IPS-NIHi7 (cell line): ENCODE measurements around the gene NTRK2.

Source experiments
- DNase-seq: peaks from one replicate; pipeline ENCODE4 v3.0.0; 2012; ENCODE audit warnings: mixed read lengths; ENCODE audit errors: extremely low spot score

Gene NTRK2

DNA sequence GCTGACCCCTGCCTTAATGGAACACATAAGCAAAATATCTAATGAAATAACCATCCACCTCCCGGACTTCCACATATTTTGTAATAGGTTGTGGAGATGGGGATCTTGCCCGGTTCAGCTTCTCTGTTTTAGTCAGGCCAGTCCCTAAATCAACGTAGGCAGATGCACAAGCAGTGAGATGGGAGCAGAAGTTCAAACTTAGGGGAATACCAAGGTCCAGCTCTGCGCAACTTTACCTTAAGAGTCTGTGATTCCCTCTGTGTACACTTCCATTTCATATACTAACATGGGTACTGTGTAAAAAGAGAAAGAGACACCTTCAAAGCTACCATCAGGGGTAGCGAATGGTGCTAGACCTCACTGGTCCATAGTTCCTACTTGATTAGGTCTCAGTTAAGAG lies 110.9 kb downstream of the NTRK2 start:
- DNase-seq: no peak

DNA sequence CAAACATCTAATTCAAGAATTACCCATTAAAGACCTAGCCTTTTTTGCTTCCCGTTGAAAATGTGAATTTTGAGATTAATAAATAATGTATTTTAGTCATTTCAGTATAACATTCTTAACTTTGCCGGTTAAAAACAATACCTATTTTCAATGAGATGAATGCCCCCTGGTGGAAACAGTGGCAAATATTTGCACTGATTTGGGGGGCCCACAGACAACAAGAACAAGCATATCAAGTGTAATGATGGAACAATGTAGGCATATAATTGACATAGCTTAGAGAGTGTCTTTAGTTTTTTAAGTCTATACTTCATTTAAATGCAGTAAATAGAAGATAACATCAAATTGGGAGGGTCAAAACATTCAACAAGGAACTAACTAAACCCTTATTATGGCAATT lies 111.9 kb downstream of the NTRK2 start:
- no peak for DNase-seq

DNA sequence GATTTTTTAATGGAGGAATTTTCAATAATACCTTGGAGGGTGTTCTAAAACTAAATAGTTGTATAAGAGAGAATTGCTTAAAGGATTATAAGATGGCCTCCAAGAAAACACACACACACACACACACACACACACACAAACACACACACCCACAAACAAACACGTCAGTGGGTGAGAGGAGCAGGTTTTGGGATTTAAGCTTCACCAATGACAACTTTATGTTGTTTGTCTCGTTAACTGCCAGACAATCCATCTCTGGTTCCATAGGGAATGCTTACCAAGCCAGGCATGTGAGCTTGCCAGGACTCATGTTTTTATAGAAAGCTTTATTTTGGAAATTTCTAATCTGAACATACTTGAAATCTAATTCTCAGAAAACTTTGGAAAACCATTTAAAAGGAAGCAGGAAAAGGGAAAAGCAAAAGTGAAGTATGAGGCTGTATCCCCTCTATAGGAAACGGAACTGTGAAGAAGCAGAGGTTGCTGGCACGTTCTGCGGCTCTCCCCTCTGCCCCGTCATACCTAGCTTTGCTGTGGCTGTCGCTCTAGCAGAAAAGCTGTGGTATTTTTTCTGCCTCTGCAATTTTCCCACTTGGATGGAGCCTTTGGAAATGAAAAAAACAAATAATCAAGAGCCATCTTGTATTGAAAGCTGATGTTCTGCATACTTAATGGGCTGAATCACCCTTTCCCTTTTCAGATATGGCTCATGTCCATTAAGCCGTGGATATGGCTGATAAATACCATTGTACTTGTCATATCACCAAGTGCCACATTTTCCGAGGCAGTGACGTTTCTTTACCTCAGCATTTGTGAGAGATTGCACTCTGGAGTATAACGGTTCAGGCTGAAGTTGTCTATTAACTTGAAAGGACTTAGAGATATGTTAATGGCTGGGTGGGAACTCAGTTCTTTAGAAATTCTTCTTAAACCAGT lies 112.7 kb downstream of the NTRK2 start:
- no peak for DNase-seq

DNA sequence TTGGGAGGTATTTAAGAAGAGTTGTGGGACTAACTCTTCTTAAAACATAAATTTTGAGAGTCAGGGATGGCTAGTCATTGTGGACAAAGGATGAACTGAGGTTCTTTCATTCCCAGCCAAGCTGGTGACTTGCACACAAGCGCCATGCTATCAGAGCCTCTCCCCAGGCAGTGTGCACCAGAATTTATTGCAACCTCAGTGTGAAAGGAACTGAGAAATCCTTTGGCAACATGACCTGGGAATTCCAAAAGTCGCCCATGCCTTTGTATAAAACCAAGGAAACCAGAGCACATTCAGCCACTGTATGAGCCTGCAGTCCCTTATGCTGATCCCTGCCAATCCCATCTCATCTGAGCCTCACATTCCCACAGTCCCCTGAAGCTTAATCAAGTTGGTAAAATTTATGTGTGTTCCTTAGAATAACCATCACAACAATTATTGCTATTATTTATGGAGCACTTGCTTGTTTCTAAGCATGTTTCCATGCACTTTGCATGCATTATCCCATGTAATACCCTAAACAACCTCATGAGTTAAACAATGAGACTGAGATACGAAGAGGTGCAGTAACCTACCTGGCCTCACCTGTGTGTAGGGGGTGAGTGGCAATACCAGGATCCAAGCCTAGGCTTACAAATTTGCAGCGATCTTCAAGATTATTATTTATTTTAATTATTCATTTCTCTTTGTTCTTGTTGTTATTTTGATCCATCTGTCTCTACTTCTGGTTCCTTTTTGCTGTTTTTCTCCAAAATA lies 116.4 kb downstream of the NTRK2 start:
- DNase-seq: no peak

DNA sequence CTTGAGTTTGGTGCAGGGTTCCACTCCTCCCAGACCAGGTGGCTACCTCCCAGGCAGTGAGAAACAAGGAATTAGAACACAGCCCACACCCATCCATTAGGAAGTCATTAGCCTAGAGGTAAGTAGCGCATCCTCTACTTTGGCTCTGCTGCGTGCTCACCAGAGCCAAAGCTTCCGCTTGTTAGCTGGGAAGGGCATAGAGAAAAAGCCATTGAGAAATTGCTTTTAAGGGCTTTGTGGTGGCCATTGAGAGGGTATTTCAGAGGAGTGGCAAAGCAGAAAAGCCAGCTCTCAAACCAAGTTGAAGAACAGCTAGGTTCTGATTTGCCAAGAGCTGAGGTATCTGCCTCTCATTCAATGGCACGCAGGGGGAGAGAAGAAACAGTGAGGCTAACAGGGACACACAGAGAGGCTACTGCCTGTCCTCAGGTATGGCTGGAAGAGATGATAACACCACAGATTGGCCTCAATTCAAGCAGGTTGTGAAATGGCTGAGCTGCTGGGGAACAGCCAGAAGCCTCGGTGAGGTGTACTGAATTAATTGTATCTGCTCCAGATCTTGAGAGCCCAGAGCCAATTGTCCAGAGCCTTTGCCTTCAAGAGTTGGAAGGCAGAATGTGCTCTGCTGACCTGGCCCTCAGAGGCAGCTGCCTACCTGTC lies 119.4 kb downstream of the NTRK2 start:
- no peak for DNase-seq

DNA sequence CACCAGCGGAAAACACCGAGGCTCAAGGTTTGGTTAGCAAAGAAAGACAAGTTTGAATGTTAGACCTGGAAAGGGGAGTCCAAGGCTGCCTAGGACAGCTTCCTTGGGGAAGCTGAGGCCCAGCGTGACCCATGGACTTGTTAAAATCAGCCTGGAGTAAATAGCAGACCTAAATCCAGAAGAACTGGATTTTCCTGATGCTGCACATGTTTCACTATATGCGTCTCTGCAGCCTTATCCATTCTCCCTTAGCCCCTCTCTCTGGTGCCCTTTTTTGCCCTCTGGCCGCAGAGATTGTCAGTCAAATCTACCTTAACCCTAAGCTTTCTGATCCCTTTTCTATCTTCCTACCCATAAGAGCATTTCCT lies 119.9 kb downstream of the NTRK2 start:
- no peak for DNase-seq

DNA sequence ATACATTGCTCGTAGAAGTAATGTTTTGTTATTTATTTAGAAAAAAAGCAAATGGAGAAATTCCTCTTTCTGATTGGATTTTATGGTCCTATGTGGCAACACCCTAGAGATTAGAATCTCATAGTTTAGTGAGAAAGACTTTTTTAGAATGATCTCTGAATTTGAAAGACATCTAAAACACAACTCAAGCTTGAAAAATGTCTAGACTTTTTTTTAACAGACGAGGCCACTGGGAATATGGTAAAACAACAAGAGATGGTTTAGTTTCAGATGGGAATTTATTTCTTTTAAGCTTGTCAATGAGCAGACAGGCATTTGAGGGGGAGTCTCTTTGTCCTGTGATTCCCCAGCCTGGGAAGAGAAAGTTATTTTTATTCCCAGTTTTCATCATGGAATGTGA lies 122.1 kb downstream of the NTRK2 start:
- DNase-seq: no peak

DNA sequence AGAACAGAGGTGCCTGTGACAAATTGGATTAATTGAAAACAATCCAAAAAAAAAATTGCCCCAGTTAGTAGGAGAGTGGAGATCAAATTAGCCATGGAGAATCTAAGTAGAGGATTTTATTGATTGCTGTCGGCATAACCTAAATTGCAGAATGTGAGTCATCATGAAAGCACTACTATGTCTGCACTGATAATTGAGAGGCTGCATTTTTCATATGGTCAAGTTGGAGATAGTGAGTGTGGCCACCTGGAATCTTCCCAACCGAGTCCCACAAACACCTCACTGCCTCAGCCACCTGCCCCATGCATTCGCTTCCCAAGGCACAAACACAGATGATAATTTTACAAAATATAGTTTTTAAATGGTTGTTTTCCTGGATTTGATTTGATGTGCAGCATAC lies 123.7 kb downstream of the NTRK2 start:
- no peak for DNase-seq

DNA sequence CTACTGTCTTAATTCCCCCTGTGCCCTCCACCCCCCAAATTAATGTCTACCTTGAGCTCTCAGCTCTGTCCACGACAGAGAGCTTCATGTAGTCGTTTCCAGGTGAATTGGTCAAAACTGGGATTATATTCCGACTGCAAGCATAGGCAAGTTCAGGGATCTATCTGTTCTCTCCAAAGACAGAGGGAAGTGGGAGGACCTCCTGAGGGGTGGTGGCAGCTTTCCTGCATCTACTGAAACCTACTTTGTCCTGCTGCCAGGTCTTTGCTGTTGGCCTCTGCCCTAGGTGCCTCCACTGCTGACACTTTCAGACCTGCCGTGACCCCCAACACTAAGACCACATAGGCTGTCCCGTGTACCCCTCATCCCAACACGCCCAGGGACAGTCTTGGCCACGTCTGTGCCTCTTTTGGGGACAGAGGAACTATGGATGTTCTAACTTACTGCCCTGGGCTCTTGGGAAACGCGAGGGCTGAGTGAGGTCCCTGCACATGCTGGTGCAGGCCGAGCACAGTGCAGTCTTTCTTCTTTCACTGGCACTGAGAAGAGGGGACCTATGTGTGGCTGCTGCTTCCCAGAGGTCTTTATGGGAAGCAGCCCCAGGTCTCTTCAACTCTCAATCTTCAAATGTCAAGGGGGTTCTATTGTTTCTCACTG lies 125.6 kb downstream of the NTRK2 start:
- no peak for DNase-seq

DNA sequence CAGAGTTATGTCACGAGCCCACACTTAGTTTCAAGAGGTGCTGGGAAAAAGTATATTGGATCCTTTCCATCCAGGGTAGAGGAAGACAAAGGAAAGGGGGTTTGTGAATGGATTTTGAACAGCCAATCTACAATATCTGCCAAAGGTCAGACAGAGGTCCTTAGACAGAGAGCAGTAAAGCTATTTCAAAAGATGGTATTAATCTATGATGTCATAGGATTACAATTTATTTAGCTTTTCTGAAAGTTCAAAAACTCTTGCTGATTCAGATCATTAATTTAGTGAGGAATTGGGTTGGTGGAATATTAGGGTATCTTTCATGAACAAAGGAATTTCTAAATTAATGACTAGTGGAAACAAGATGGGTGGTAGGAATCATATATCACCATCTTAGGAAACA lies 126.9 kb downstream of the NTRK2 start:
- DNase-seq: no peak

DNA sequence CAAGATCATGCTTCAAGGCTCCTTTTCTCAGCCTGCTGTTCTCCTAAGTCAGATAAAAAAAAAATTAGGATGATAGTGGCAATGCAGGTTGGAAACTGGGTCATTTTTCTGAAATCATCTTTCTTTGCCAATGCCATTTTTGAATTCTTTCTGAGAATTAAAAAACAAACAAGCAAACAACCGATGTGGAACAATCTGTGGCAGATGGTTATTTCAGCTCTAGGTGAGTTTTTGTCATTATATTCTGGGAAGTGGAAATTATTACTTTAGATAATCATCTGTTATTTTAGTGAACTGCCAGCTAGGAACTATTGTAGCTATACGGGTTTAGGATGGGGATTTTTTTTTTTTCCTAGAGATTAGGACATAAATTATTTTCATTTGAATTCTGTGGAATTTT lies 129.7 kb downstream of the NTRK2 start:
- no peak for DNase-seq

DNA sequence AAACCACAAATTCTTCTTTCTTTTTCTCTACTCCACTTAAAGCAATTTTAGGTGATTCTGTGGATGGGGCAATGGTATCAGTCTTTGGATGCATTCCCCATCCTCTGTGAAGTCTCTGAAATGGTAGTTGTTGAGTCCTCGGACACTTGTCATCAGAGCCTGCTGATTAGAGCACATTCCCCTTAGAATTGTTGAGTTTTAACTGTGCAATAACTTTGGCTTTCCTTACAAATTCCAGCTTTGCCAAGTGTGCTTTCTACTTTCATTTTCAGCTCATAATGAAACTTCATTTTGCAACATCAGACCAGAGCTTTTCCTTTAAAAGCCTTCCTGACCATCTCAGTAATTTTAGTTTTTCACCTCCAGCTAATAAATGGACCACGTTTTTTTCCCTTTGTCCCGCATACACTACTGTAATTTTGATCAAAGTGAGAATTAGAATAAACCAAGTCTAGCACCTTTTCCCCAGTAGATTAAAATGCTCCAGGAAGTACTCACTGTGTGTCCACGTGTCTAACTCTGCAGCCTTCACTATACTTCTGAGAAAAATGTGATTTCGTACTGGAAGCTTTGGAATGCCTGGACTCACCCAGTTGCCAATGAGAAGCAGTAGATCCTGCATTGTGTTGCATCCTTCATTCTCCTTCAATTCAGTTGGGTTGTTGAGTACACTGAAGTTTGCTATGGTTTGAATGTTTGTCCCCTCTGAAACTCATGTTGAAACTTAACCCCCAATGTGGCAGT lies 135.6 kb downstream of the NTRK2 start:
- no peak for DNase-seq

DNA sequence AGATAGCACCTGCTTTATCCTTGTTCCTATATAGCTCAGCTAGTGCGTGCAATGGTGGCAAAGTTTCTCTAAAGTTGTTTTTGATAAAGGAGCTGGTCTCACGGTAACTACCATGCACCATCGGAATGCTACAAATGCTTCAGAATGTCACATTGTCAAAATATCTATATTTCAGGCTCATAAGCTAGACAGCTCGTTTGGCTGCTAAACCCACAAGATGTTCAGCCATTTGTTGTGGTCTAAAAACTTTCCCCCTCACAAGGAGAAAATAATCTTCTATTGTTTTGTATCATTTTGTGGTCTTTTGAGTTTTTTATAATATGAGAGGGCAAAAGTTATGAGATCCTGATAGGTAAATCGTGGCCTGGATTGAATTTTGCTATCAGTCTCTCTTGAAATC lies 137.9 kb downstream of the NTRK2 start:
- DNase-seq: no peak

DNA sequence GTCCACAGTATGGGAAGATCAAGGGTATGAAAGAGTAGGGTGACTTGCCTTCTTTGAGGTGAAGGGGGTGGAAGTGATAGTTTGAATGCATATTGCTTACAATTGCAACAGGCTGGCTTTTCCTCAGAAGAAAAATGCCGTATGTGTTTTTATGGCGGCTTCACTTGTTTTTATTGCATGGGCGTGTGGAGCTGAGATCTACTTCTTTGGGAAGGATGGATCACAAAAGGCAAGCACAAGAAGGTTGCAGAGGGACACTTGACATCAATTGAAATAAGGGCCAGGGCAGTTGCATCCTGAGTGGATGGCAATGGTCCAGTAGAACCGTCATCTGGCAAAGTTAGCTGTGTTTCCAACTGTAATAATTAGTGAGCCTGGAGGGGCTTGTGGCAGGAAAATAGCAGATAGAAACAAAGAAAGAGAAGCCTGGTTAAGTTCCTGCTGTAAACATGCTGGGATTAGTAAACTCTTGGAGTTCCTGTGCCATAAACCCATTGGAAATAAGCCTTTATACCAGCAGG lies 138.4 kb downstream of the NTRK2 start:
- DNase-seq: no peak

DNA sequence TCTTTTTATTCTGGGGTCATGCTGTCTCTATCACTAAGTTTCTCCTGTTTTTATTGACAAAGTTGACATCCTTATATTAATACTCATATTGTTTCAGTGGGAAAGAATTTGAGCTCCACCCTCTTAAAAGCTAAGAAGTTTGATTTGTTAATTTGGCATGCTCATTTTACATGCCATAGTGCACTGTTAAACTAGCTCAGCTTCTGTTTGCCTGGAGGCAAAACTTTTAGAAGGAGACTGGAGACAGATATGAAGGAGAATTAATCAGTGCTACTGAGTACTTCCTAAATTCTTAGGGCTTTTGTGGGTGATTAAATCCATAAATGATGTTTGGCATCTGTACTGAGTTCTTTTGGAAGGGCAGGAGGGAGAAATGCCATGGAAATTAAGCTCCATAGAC lies 138.9 kb downstream of the NTRK2 start:
- DNase-seq: no peak

DNA sequence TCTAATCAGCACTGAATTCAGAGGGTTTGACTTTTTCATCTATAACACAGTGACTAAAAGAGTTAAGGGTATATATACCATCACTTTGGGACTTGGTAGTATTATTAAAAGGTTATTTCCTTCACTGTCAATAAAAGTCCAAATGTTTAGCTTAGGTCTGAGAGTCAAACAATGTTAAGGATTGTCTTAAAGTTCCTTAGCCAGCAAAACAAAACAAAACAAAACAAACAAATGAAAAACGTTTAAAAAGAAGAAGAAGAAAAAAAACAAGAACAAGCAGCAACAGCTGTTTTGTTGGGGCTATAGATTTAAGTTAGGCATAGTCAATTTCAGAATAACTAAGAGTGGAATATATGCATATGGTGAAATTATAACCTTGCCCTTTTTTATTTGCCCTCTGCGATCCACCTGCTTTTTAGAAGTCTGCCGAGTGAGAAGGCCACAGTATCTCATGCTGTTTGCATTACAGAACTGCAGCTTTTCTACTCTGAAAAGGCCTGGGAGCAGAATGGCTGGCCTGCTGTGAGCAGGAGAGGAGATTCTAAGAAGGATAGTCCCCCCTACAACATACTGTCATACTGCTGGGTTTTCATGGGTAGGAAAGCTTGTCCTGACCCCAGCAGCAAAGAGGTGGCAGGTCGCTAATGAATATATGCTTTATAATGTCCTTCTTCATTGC lies 141.7 kb downstream of the NTRK2 start:
- peak; percentile 35 for DNase-seq

DNA sequence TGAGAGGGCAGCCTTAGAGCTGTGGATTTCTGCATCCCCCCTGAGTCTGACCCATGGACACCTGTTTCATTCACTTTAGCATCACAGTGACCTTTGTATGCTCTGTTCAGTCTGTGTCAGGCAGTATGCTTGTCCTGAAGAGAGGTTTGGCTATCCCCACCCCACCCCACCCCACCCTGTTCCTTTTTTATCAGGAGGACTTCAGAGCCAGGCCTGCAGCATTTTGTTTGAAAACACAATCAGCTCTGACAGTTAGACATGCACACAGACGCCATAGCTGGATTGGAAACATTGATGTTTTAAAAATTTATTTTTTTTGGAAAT lies 142.2 kb downstream of the NTRK2 start:
- no peak for DNase-seq

DNA sequence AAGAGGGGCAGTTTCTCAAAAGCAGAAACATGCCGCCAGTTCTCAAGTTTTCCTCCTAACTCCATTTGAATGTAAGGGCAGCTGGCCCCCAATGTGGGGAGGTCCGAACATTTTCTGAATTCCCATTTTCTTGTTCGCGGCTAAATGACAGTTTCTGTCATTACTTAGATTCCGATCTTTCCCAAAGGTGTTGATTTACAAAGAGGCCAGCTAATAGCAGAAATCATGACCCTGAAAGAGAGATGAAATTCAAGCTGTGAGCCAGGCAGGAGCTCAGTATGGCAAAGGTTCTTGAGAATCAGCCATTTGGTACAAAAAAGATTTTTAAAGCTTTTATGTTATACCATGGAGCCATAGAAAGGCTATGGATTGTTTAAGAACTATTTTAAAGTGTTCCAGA lies 142.8 kb downstream of the NTRK2 start:
- DNase-seq: no peak

DNA sequence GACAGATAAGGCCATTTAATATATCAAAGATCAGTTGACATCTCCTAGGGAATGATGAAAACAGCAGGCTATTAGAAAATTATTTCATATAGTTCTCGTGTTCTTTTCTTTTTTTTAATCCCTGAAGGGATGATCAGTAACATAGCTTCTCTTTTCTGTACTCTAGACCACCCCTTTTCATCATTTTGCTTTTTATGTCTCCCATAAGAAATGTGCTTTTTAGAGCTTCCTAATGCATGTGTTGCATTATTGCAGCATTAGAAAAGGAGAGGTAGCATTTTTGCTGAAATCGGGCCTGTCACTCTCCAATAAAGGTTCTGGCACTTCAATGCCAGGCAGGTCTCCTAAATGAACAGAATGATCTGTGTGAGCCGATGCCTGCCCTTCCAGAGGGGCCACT lies 143.3 kb downstream of the NTRK2 start:
- no peak for DNase-seq

DNA sequence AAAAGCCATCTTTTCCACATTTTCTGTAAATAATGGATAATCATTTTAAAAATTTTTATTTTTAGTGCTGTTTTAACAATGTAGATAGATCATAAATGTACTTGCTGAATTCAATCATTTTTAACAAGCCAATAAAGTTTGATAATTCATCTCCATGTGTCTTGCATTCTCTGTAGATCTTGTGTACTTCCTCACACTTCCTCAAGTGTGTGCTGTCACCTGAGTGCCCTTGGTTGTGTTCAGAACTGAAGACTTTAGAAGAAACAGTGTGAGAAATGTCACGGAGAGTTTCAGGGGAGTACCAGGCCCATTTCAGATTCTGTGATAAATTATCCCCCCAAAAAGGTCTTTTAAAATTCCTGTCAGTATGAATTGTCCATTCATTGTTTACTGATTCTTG lies 146.0 kb downstream of the NTRK2 start:
- DNase-seq: no peak

DNA sequence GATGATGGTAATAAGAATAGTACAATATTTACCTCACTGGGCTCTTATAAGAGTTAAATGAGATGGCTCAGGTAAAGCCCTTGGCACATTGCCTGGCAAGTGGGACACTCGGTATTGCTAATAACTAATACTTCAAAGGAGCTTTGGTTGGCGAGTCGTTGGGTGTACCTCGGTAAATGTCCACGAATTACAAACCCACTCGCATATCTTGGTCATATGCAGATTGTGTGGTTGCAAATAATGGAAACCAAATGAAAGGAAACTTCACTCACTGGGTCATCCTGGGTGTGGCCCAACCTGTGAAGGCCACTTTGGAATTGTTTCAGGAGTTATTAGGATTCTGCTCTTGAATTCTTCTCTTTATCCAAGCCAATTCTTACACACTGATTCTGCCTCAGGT lies 147.5 kb downstream of the NTRK2 start:
- no peak for DNase-seq
